Measurements from ENCODE around the gene LDLRAD4. TPM values are rescaled to one million over a fixed set of nuclear protein-coding genes. Genes with fewer than 3 reads are reported as not detected.

The LDLRAD4 gene
- total and polyA plus RNA-seq, 9 of the 15 experiments (the other 6 are each of a cell fraction or from before 2014, with no cell fraction given), result 0.01 TPM; not detected in 8

DNA sequence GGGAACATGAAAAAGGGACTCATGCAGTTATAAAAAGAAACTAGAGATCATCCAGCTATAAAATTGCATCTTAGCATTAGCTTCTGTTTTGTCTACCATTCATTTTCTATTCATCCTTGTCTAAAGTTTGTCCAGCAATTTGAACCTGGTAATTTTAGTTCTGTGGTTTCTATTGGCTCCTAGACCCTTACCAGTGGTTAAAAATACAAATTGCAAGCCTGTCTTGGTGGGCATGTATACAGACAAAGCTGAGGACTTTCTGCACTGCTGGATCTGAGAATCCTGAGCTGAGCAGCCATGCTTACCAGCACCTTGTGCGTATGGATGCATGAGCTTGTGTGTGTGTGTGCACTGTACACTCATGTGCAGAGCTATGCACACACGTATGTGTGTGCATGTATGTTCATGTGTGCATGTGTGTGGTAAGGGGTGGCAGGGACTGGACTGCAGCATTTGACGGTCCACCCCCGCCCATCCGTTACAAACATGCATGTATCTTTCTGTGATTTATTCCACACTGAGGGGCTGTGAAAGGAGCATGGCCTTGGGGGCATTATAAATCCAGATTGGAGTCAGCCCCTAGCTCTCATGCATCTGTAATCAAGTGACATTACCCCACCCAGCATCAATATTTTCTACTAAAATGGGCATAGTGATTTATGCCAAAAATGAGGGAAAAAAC, 363.1 kb downstream of the LDLRAD4 start:
- ChIA-PET POLR2A (interaction anchor here (0.7 kb wide), 1 partner anchor 79 kb away, joined by 3 read pairs; no protein-coding TSS in a partner anchor), CTCF (ENCODE audit: low intra/inter-chr PET ratio) (interaction anchor here (0.6 kb wide), 1 partner anchor 48 kb away, joined by 5 read pairs; no protein-coding TSS in a partner anchor)
- no peak overlapping the region for H3K4me2 ChIP-seq (ENCODE audit: insufficient read depth, low read length)
- H3K4me1 ChIP-seq (replicated peaks in 1 of 2; ENCODE audit: control insufficient read depth in 2 of 2, insufficient read depth in 2 of 2, low read length in 2 of 2), result peaks cover 0 to 8% of the 10 kb centered on the region in 2 experiments; a peak in 3 of 5 replicates
- no peaks in the 10 kb centered on the region for H3K9me3 ChIP-seq (replicated peaks; ENCODE audit: control insufficient read depth, insufficient read depth, low read depth, low read length)
- H3K79me2 ChIP-seq (ENCODE audit: control insufficient read depth, insufficient read depth, low read length), result no peaks in the 10 kb centered on the region
- H3K9me1 ChIP-seq (ENCODE audit: control insufficient read depth, insufficient read depth, low read length), result no peaks in the 10 kb centered on the region
- peaks cover 5% of the 10 kb centered on the region for H4K20me1 ChIP-seq (replicated peaks; ENCODE audit: control insufficient read depth, insufficient read depth, low read length)
- no peaks in the 10 kb centered on the region for H3K36me3 ChIP-seq (ENCODE audit: control insufficient read depth, insufficient read depth, low read length)
- no peak for ATAC-seq
- BruUV-seq (replicated peaks), result no TSS peak
- DNase-seq (ENCODE audit: extremely low read depth in 1 of 4, low spot score in 3 of 4), result no peak
- no peak overlapping the region for H3K4me3 ChIP-seq
- in situ Hi-C loops (cut with MboI) (no loop called here), intact Hi-C loops (cut with micrococcal nuclease) (no loop called here)
- WGBS (ENCODE audit: insufficient coverage, low coverage, missing lambda C conversion rate), result 8% methylated on average over 5 of the region's 5 CpGs
- H3K27me3 ChIP-seq (ENCODE audit: control insufficient read depth in 2 of 2, insufficient read depth in 2 of 2, low read length in 2 of 2), result peaks cover 11 to 27% of the 10 kb centered on the region in 2 experiments; a peak in 4 of 5 replicates
- FAIRE-seq, result no peak
- H3K9ac ChIP-seq (ENCODE audit: insufficient read depth in 1 of 2, low read depth in 2 of 2, low read length in 2 of 2), result no peak overlapping the region
- no peak overlapping the region for H2AFZ ChIP-seq (ENCODE audit: low read depth, low read length)
- H3K27ac ChIP-seq (ENCODE audit: extremely low read depth, low read depth, low read length), result no peak overlapping the region
- TF ChIP-seq HCFC1 (IDR thresholded peaks at IDR 0.05; ENCODE audit: low read depth, low read length) (no peak), ZFX (CRISPR knock-in tag; IDR thresholded peaks at IDR 0.05) (no peak), KLF6 (CRISPR knock-in tag; IDR thresholded peaks at IDR 0.05; ENCODE audit: borderline replicate concordance) (no peak), ZNF707 (CRISPR knock-in tag; conservative IDR thresholded peaks at IDR 0.05) (no peak), ESRRB (CRISPR knock-in tag; IDR thresholded peaks at IDR 0.05; ENCODE audit: borderline replicate concordance) (no peak), ZNF143 (CRISPR knock-in tag; IDR thresholded peaks at IDR 0.05) (no peak), THRAP3 (IDR thresholded peaks at IDR 0.05; ENCODE audit: borderline replicate concordance) (no peak), PHB2 (IDR thresholded peaks at IDR 0.05; ENCODE audit: low read depth) (no peak), CTBP1 (IDR thresholded peaks at IDR 0.05; ENCODE audit: borderline replicate concordance) (no peak), ZNF197 (CRISPR knock-in tag; IDR thresholded peaks at IDR 0.05; ENCODE audit: low read depth) (no peak), HDAC2 (IDR thresholded peaks at IDR 0.05) (no peak)
- TF ChIP-seq, protein P1, sequence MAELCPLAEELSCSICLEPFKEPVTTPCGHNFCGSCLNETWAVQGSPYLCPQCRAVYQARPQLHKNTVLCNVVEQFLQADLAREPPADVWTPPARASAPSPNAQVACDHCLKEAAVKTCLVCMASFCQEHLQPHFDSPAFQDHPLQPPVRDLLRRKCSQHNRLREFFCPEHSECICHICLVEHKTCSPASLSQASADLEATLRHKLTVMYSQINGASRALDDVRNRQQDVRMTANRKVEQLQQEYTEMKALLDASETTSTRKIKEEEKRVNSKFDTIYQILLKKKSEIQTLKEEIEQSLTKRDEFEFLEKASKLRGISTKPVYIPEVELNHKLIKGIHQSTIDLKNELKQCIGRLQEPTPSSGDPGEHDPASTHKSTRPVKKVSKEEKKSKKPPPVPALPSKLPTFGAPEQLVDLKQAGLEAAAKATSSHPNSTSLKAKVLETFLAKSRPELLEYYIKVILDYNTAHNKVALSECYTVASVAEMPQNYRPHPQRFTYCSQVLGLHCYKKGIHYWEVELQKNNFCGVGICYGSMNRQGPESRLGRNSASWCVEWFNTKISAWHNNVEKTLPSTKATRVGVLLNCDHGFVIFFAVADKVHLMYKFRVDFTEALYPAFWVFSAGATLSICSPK (IDR thresholded peaks at IDR 0.05; ENCODE audit: borderline replicate concordance), result no peak
- TF ChIP-seq, protein P2, sequence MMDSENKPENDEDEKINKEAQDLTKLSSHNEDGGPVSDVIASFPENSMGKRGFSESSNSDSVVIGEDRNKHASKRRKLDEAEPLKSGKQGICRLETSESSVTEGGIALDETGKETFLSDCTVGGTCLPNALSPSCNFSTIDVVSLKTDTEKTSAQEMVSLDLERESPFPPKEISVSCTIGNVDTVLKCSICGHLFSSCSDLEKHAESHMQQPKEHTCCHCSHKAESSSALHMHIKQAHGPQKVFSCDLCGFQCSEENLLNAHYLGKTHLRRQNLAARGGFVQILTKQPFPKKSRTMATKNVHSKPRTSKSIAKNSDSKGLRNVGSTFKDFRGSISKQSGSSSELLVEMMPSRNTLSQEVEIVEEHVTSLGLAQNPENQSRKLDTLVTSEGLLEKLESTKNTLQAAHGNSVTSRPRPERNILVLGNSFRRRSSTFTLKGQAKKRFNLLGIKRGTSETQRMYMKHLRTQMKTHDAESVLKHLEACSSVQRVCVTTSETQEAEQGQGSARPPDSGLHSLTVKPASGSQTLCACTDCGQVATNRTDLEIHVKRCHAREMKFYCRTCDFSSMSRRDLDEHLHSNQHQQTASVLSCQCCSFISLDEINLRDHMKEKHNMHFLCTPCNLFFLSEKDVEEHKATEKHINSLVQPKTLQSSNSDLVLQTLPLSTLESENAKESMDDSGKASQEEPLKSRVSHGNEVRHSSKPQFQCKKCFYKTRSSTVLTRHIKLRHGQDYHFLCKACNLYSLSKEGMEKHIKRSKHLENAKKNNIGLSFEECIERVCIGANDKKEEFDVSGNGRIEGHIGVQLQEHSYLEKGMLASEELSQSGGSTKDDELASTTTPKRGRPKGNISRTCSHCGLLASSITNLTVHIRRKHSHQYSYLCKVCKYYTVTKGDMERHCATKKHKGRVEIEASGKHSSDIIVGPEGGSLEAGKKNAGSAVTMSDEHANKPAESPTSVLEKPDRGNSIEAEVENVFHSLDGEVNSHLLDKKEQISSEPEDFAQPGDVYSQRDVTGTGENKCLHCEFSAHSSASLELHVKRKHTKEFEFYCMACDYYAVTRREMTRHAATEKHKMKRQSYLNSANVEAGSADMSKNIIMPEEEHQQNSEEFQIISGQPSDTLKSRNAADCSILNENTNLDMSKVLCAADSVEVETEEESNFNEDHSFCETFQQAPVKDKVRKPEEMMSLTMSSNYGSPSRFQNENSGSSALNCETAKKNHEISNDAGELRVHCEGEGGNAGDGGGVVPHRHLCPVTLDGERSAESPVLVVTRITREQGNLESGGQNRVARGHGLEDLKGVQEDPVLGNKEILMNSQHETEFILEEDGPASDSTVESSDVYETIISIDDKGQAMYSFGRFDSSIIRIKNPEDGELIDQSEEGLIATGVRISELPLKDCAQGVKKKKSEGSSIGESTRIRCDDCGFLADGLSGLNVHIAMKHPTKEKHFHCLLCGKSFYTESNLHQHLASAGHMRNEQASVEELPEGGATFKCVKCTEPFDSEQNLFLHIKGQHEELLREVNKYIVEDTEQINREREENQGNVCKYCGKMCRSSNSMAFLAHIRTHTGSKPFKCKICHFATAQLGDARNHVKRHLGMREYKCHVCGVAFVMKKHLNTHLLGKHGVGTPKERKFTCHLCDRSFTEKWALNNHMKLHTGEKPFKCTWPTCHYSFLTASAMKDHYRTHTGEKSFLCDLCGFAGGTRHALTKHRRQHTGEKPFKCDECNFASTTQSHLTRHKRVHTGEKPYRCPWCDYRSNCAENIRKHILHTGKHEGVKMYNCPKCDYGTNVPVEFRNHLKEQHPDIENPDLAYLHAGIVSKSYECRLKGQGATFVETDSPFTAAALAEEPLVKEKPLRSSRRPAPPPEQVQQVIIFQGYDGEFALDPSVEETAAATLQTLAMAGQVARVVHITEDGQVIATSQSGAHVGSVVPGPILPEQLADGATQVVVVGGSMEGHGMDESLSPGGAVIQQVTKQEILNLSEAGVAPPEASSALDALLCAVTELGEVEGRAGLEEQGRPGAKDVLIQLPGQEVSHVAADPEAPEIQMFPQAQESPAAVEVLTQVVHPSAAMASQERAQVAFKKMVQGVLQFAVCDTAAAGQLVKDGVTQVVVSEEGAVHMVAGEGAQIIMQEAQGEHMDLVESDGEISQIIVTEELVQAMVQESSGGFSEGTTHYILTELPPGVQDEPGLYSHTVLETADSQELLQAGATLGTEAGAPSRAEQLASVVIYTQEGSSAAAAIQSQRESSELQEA (IDR thresholded peaks at IDR 0.05; ENCODE audit: low read depth), result no peak

Measured in K562 (cell line).